Pulmonary artery endothelial cell (primary cell): ENCODE results near the gene YRDC. TPM values are rescaled to one million over a fixed set of nuclear protein-coding genes. Genes with fewer than 3 reads are reported as not detected.

Experiments
- DNase-seq: peaks from one replicate; pipeline ENCODE4 v3.0.0-alpha.2; 2011; ENCODE audit warnings: low read depth, low spot score
- total RNA-seq: library from RNA; depleted of rRNA; stranded (reverse); fragments of >200 nt; gene quantifications from 2 replicates; pipeline ENCODE4 v1.2.3, GENCODE V29; 2014

YRDC gene
- total RNA-seq = 23.9 and 25.8 TPM in 2 replicates

- peak; percentile 84 for DNase-seq
These were observed at the start of gene YRDC, which contains the start of gene C1orf122 for GRCh38 chr1:37807555-37808368. Gene YRDC (minus strand): TSS chr1:37808208. CDS start chr1:37808180, 28 bp downstream. Gene C1orf122 (plus strand): TSS chr1:37807790. CDS start chr1:37808405, 615 bp downstream.

GRCh38 chr1:37854406-37854805 is 46.4 kb upstream of the YRDC start:
- DNase-seq = no peak

- no peak for DNase-seq
These were observed 45.1 kb upstream of the YRDC start for GRCh38 chr1:37853157-37853556.

- DNase-seq = no peak
These were observed 43.8 kb upstream of the YRDC start for GRCh38 chr1:37851782-37852210.

GRCh38 chr1:37851262-37851661 is 43.3 kb upstream of the YRDC start:
- DNase-seq = no peak

GRCh38 chr1:37850352-37850955 is 42.4 kb upstream of the YRDC start:
- DNase-seq = no peak

GRCh38 chr1:37849480-37849879 is 41.5 kb upstream of the YRDC start:
- no peak for DNase-seq

- no peak for DNase-seq
These were observed 38.8 kb upstream of the YRDC start for GRCh38 chr1:37846647-37847339.

- DNase-seq = no peak
These were observed 37.8 kb upstream of the YRDC start for GRCh38 chr1:37845786-37846185.

GRCh38 chr1:37845049-37845646 is 37.1 kb upstream of the YRDC start:
- DNase-seq = no peak

- no peak for DNase-seq
These were observed 36.5 kb upstream of the YRDC start for GRCh38 chr1:37844536-37844935.

GRCh38 chr1:37841652-37842051 is 33.6 kb upstream of the YRDC start:
- DNase-seq = no peak

- DNase-seq = no peak
These were observed 32.7 kb upstream of the YRDC start for GRCh38 chr1:37840711-37841110.

- DNase-seq = no peak
These were observed 31.7 kb upstream of the YRDC start for GRCh38 chr1:37839676-37840075.

GRCh38 chr1:37836788-37837187 is 28.8 kb upstream of the YRDC start:
- no peak for DNase-seq

GRCh38 chr1:37831809-37832208 is 23.8 kb upstream of the YRDC start:
- DNase-seq = no peak

GRCh38 chr1:37831109-37831508 is 23.1 kb upstream of the YRDC start:
- no peak for DNase-seq

GRCh38 chr1:37828410-37829074 is 20.5 kb upstream of the YRDC start:
- DNase-seq = no peak

GRCh38 chr1:37825506-37825905 is 17.5 kb upstream of the YRDC start:
- no peak for DNase-seq

GRCh38 chr1:37824001-37824400 is 16.0 kb upstream of the YRDC start:
- DNase-seq = no peak
